K562 (cell line): ENCODE data around the gene PRKACA. TPM values are rescaled to one million over a fixed set of nuclear protein-coding genes. Genes with fewer than 3 reads are reported as not detected.

Experiments
- BCL6 ChIP-seq: fragments of 250-450 bp; sonication (Bioruptor Pico); IDR thresholded peaks from 2 replicates; pipeline ENCODE4 v1.4.0; 2020
- PTBP1 ChIP-seq: fragments of 200-400 bp; formaldehyde crosslinking; IDR thresholded peaks from 2 replicates; pipeline ENCODE4 v1.6.1; 2017; ENCODE audit warnings: low read depth, low read length
- RAD21 ChIP-seq, 2 experiments: fragments of 250-450 bp in 1 of 2; fragments of 450-650 bp in 1 of 2; sonication (Bioruptor Pico) in 1 of 2; formaldehyde crosslinking in 1 of 2; IDR thresholded peaks in 1 of 2; conservative IDR thresholded peaks in 1 of 2; 2 replicates each; pipeline versions ENCODE4 v1.4.0 to v1.8.0; 2020 to 2022; ENCODE audit warnings: mild to moderate bottlenecking in 2 of 2, moderate library complexity in 1 of 2
- ZNF217 ChIP-seq: sonication (generic); formaldehyde crosslinking; IDR thresholded peaks from 2 replicates; pipeline ENCODE4 v1.8.0; 2022; ENCODE audit warnings: mild to moderate bottlenecking, missing genetic modification reagents
- ZNF24 ChIP-seq: fragments of 450-650 bp; IDR thresholded peaks from 2 replicates; pipeline ENCODE4 v1.6.1; 2016
- ZNF3 ChIP-seq: fragments of 250-450 bp; sonication (Bioruptor Pico); IDR thresholded peaks from 2 replicates; pipeline ENCODE4 v1.5.0; 2021; ENCODE audit warnings: mild to moderate bottlenecking, moderate library complexity
- polyA plus RNA-seq, 8 experiments: library from polyadenylated mRNA; depleted of rRNA in 4 of 8; stranded (reverse) in 5 of 8; unstranded in 3 of 8; fragments of >200 nt; fragmentation: Nextera tagmentation in 2 of 8; fragmentation: Illumina TruSeq in 1 of 8; extraction: Ambion mirVana in 2 of 8; extraction: Trizol in 1 of 8; gene quantifications; 2 replicates each; pipeline versions ENCODE4 v1.2.1 to v1.2.3, GENCODE V29; 2011 to 2014; ENCODE audit warnings: inconsistent platforms in 1 of 8, missing spikeins in 1 of 8
- total RNA-seq, 7 experiments: library from RNA; depleted of rRNA in 6 of 7; stranded (reverse); fragments of >200 nt in 6 of 7; fragmentation: Illumina TruSeq in 2 of 7; extraction: Trizol in 2 of 7; gene quantifications; 2 replicates each; pipeline versions ENCODE4 v1.2.1 to v1.2.3, GENCODE V29; 2011 to 2021; ENCODE audit warnings: low replicate concordance in 1 of 7
- TF ChIP-seq, protein P1 (sequence below): IDR thresholded peaks from 3 replicates; pipeline ENCODE4 v1.6.1; 2011; ENCODE audit warnings: borderline replicate concordance, mild to moderate bottlenecking, moderate library complexity; ENCODE audit not compliant: insufficient read length; ENCODE audit errors: extremely low read depth
- TF ChIP-seq, protein P2 (sequence below): fragments of 250-450 bp; sonication (Bioruptor Pico); IDR thresholded peaks from 2 replicates; pipeline ENCODE4 v1.5.0; 2020; ENCODE audit warnings: mild to moderate bottlenecking
- TF ChIP-seq, protein P3 (sequence below): fragments of 450-650 bp; IDR thresholded peaks from 2 replicates; pipeline ENCODE4 v1.6.1; 2018; ENCODE audit not compliant: partially characterized antibody
- TF ChIP-seq, protein P4 (sequence below), 2 experiments: IDR thresholded peaks; 2 replicates each; pipeline ENCODE4 v1.6.1; 2011; ENCODE audit warnings: borderline replicate concordance in 1 of 2, control low read depth in 1 of 2, low read depth in 1 of 2, low read length in 1 of 2, mild to moderate bottlenecking in 1 of 2, mixed read lengths in 1 of 2, moderate library complexity in 1 of 2; ENCODE audit not compliant: insufficient read depth in 1 of 2, insufficient read length in 1 of 2, poor library complexity in 1 of 2, severe bottlenecking in 1 of 2; ENCODE audit errors: extremely low read depth in 1 of 2
- TF ChIP-seq, protein P5 (sequence below), 3 experiments: IDR thresholded peaks in 2 of 3; conservative IDR thresholded peaks in 1 of 3; 2 replicates each; pipeline ENCODE4 v1.5.1; 2011 to 2012; ENCODE audit warnings: low read length in 3 of 3, mild to moderate bottlenecking in 3 of 3, control low read depth in 2 of 3, improper control_type of control experiment in 1 of 3, inconsistent platforms in 1 of 3, low read depth in 1 of 3, mixed read lengths in 1 of 3, moderate library complexity in 1 of 3; ENCODE audit not compliant: insufficient read depth in 2 of 3

PRKACA gene
- total and polyA plus RNA-seq, 9 of the 15 experiments (the other 6 are each of a cell fraction or from before 2014, with no cell fraction given): 1.2 to 63.1 (median 13.0) TPM

DNA sequence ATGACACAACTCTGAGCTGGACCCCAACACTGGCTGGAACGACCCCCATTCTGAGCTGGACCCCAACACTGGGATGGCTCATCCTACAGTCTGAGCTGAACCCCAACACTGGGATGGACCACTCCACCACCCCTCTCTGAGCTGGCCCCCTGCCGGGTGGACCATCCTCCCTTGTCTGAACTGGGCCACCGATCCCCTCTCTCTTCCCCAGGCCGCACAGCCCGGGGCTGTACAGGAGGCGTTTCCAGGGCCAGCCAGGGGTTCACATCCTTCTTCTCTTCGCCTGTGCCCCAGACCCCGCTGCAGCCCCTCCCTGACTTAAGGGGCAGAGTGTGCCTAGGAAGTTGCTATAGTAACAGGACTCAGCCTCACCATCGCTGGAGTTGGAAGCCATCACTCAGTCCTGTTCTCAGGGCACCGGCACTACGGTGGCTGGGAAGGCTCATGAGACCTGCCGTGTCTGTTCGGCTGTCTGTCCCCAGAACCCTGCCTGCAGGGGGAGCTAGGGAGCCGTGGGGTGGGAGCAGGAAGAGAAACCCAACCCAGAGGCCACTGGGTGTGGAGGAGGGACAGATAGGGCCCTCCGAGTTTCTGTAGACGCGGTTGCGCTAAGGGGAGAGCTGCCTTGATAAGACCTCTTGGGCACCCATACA is 3.7 kb downstream of the PRKACA start (continued):
- TF ChIP-seq ZNF217 (CRISPR knock-in tag): no peak
- 0 out of 2 replicates have a peak, but pooled peaks have one; percentile 8 for TF ChIP-seq BCL6 (CRISPR knock-in tag)
- TF ChIP-seq, protein P1, sequence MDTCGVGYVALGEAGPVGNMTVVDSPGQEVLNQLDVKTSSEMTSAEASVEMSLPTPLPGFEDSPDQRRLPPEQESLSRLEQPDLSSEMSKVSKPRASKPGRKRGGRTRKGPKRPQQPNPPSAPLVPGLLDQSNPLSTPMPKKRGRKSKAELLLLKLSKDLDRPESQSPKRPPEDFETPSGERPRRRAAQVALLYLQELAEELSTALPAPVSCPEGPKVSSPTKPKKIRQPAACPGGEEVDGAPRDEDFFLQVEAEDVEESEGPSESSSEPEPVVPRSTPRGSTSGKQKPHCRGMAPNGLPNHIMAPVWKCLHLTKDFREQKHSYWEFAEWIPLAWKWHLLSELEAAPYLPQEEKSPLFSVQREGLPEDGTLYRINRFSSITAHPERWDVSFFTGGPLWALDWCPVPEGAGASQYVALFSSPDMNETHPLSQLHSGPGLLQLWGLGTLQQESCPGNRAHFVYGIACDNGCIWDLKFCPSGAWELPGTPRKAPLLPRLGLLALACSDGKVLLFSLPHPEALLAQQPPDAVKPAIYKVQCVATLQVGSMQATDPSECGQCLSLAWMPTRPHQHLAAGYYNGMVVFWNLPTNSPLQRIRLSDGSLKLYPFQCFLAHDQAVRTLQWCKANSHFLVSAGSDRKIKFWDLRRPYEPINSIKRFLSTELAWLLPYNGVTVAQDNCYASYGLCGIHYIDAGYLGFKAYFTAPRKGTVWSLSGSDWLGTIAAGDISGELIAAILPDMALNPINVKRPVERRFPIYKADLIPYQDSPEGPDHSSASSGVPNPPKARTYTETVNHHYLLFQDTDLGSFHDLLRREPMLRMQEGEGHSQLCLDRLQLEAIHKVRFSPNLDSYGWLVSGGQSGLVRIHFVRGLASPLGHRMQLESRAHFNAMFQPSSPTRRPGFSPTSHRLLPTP: no peak
- no peak for TF ChIP-seq PTBP1
- TF ChIP-seq, protein P2, sequence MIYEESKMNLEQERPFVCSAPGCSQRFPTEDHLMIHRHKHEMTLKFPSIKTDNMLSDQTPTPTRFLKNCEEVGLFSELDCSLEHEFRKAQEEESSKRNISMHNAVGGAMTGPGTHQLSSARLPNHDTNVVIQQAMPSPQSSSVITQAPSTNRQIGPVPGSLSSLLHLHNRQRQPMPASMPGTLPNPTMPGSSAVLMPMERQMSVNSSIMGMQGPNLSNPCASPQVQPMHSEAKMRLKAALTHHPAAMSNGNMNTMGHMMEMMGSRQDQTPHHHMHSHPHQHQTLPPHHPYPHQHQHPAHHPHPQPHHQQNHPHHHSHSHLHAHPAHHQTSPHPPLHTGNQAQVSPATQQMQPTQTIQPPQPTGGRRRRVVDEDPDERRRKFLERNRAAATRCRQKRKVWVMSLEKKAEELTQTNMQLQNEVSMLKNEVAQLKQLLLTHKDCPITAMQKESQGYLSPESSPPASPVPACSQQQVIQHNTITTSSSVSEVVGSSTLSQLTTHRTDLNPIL: no peak
- TF ChIP-seq, protein P3, sequence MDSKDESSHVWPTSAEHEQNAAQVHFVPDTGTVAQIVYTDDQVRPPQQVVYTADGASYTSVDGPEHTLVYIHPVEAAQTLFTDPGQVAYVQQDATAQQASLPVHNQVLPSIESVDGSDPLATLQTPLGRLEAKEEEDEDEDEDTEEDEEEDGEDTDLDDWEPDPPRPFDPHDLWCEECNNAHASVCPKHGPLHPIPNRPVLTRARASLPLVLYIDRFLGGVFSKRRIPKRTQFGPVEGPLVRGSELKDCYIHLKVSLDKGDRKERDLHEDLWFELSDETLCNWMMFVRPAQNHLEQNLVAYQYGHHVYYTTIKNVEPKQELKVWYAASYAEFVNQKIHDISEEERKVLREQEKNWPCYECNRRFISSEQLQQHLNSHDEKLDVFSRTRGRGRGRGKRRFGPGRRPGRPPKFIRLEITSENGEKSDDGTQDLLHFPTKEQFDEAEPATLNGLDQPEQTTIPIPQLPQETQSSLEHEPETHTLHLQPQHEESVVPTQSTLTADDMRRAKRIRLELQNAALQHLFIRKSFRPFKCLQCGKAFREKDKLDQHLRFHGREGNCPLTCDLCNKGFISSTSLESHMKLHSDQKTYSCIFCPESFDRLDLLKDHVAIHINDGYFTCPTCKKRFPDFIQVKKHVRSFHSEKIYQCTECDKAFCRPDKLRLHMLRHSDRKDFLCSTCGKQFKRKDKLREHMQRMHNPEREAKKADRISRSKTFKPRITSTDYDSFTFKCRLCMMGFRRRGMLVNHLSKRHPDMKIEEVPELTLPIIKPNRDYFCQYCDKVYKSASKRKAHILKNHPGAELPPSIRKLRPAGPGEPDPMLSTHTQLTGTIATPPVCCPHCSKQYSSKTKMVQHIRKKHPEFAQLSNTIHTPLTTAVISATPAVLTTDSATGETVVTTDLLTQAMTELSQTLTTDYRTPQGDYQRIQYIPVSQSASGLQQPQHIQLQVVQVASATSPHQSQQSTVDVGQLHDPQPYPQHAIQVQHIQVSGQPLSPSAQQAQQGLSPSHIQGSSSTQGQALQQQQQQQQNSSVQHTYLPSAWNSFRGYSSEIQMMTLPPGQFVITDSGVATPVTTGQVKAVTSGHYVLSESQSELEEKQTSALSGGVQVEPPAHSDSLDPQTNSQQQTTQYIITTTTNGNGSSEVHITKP: no peak
- TF ChIP-seq, protein P4, sequence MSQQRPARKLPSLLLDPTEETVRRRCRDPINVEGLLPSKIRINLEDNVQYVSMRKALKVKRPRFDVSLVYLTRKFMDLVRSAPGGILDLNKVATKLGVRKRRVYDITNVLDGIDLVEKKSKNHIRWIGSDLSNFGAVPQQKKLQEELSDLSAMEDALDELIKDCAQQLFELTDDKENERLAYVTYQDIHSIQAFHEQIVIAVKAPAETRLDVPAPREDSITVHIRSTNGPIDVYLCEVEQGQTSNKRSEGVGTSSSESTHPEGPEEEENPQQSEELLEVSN (IDR thresholded peaks at IDR 0.05; ENCODE audit: borderline replicate concordance in 1 of 2, extremely low read depth in 1 of 2, insufficient read depth in 1 of 2, insufficient read length in 1 of 2, low read depth in 1 of 2, low read length in 1 of 2, poor library complexity in 1 of 2, severe bottlenecking in 1 of 2): no peak
- TF ChIP-seq, protein P5, sequence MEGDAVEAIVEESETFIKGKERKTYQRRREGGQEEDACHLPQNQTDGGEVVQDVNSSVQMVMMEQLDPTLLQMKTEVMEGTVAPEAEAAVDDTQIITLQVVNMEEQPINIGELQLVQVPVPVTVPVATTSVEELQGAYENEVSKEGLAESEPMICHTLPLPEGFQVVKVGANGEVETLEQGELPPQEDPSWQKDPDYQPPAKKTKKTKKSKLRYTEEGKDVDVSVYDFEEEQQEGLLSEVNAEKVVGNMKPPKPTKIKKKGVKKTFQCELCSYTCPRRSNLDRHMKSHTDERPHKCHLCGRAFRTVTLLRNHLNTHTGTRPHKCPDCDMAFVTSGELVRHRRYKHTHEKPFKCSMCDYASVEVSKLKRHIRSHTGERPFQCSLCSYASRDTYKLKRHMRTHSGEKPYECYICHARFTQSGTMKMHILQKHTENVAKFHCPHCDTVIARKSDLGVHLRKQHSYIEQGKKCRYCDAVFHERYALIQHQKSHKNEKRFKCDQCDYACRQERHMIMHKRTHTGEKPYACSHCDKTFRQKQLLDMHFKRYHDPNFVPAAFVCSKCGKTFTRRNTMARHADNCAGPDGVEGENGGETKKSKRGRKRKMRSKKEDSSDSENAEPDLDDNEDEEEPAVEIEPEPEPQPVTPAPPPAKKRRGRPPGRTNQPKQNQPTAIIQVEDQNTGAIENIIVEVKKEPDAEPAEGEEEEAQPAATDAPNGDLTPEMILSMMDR (IDR thresholded peaks at IDR 0.05 in 2 of 3, conservative IDR thresholded peaks at IDR 0.05 in 1 of 3; ENCODE audit: insufficient read depth in 2 of 3, low read depth in 1 of 3, low read length in 3 of 3): peak; percentile 94 to 97 (median 95)
- TF ChIP-seq ZNF3: no peak
- peak; percentile 30 to 53; a peak in 3 of 4 replicates for TF ChIP-seq RAD21 (CRISPR knock-in tag; conservative IDR thresholded peaks at IDR 0.05 in 1 of 2, IDR thresholded peaks at IDR 0.05 in 1 of 2)
- no peak for TF ChIP-seq ZNF24
